Measurements from ENCODE around the gene ALDH1L2.

GRCh38 chr12:105083551-105084105, 630 bp downstream of the ALDH1L2 start:
- TF ChIP-seq, protein P1, sequence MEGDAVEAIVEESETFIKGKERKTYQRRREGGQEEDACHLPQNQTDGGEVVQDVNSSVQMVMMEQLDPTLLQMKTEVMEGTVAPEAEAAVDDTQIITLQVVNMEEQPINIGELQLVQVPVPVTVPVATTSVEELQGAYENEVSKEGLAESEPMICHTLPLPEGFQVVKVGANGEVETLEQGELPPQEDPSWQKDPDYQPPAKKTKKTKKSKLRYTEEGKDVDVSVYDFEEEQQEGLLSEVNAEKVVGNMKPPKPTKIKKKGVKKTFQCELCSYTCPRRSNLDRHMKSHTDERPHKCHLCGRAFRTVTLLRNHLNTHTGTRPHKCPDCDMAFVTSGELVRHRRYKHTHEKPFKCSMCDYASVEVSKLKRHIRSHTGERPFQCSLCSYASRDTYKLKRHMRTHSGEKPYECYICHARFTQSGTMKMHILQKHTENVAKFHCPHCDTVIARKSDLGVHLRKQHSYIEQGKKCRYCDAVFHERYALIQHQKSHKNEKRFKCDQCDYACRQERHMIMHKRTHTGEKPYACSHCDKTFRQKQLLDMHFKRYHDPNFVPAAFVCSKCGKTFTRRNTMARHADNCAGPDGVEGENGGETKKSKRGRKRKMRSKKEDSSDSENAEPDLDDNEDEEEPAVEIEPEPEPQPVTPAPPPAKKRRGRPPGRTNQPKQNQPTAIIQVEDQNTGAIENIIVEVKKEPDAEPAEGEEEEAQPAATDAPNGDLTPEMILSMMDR (IDR thresholded peaks at IDR 0.05; ENCODE audit: poor library complexity, severe bottlenecking) = no peak
- TF ChIP-seq POLR2AphosphoS5 (IDR thresholded peaks at IDR 0.05) (no peak), EP300 (conservative IDR thresholded peaks at IDR 0.05; ENCODE audit: poor library complexity, severe bottlenecking) (no peak), EZH2 (IDR thresholded peaks at IDR 0.05; ENCODE audit: borderline replicate concordance, insufficient read depth, low read length, poor library complexity, severe bottlenecking) (no peak), RAD21 (conservative IDR thresholded peaks at IDR 0.05) (no peak), TAF1 (IDR thresholded peaks at IDR 0.05; ENCODE audit: low read depth) (no peak)

All from neural cell (in vitro differentiated cells).